GM18499 (cell line): Measurements from ENCODE around the gene SGK2.

Source experiments
- ATAC-seq: cut with Tn5 transposase; IDR thresholded peaks from one replicate; pipeline ENCODE4 v1.9.1; 2021; ENCODE audit warnings: moderate number of reproducible peaks; ENCODE audit not compliant: insufficient read depth, unreplicated experiment

The SGK2 gene

GRCh38 chr20:43559147-43559987, 540 bp downstream of the SGK2 start:
- no peak for ATAC-seq

- ATAC-seq = no peak
These were observed 2.1 kb downstream of the SGK2 start for GRCh38 chr20:43560974-43561373.

GRCh38 chr20:43563429-43563828, 4.6 kb downstream of the SGK2 start:
- no peak for ATAC-seq

- no peak for ATAC-seq
These were observed 5.2 kb downstream of the SGK2 start for GRCh38 chr20:43563991-43564390.

GRCh38 chr20:43564455-43564854, 5.6 kb downstream of the SGK2 start:
- no peak for ATAC-seq

GRCh38 chr20:43564993-43565757, 6.3 kb downstream of the SGK2 start:
- ATAC-seq = no peak

- no peak for ATAC-seq
These were observed 6.9 kb downstream of the SGK2 start for GRCh38 chr20:43565758-43566104.

GRCh38 chr20:43567477-43567876, 8.7 kb downstream of the SGK2 start:
- ATAC-seq = no peak

GRCh38 chr20:43568706-43569105, 9.9 kb downstream of the SGK2 start:
- no peak for ATAC-seq

- ATAC-seq = no peak
These were observed 10.5 kb downstream of the SGK2 start for GRCh38 chr20:43569282-43569681.

GRCh38 chr20:43570496-43570895, 11.7 kb downstream of the SGK2 start:
- no peak for ATAC-seq

- no peak for ATAC-seq
These were observed 12.5 kb downstream of the SGK2 start for GRCh38 chr20:43571310-43571709.

GRCh38 chr20:43571771-43572170, 12.9 kb downstream of the SGK2 start:
- no peak for ATAC-seq

- ATAC-seq = no peak
These were observed 14.1 kb downstream of the SGK2 start for GRCh38 chr20:43572891-43573290.

- no peak for ATAC-seq
These were observed 17.3 kb downstream of the SGK2 start for GRCh38 chr20:43576108-43576507.

GRCh38 chr20:43579861-43580793, 21.3 kb downstream of the SGK2 start:
- ATAC-seq = no peak

GRCh38 chr20:43583133-43583864, 24.5 kb downstream of the SGK2 start:
- ATAC-seq = no peak

- no peak for ATAC-seq
These were observed 25.2 kb downstream of the SGK2 start for GRCh38 chr20:43583982-43584432.

GRCh38 chr20:43584448-43585136, 25.8 kb downstream of the SGK2 start:
- no peak for ATAC-seq
